Thyroid gland (tissue), 4 donors: ENCODE results near the gene OLFML2B.

Experiments used
- CTCF ChIP-seq, 6 experiments: fragments of 200-600 bp in 3 of 6; fragments of 450-650 bp in 3 of 6; sonication (generic) in 3 of 6; IDR thresholded peaks; one replicate each; pipeline ENCODE4 v1.5.1; 2016 to 2019; ENCODE audit warnings: antibody characterized with exemption in 6 of 6, mild to moderate bottlenecking in 2 of 6, inconsistent platforms in 1 of 6, moderate library complexity in 1 of 6
- POLR2A ChIP-seq, 2 donors: fragments of 450-650 bp; IDR thresholded peaks; one replicate each; pipeline ENCODE4 v1.6.1; 2017; ENCODE audit warnings: antibody characterized with exemption in 2 of 2, mild to moderate bottlenecking in 2 of 2, moderate library complexity in 1 of 2

DNA sequence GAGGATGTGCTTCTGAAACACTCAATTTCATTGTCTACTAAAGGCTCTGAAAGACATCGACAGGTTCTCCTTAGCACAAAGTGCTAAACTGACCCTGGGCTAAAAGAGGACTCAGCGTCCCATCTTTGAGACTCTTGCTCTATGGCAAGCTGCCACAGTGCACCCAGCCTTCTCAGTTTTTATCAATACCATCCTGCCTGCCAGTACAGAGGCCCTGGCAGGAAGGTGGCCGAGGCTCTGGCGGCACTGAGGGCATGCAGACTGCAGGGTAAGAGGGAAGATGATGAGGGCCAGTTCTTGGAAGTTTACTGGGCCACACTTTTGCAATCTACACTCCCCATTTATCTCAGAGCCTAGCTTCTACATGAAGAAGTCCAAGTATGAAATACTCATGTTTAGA, 5.3 kb downstream of the OLFML2B start:
- TF ChIP-seq CTCF (IDR thresholded peaks at IDR 0.05) (no peak), POLR2A (IDR thresholded peaks at IDR 0.05) (no peak)
